A204.1 (cell line): Measurements from ENCODE around the gene XKR8.

Experiments used
- FAIRE-seq: peaks from 2 replicates; lab custom pipeline; 2012; peaks lifted over from hg19 to GRCh38; lab: Jason Lieb, UNC

The XKR8 gene, protein sequence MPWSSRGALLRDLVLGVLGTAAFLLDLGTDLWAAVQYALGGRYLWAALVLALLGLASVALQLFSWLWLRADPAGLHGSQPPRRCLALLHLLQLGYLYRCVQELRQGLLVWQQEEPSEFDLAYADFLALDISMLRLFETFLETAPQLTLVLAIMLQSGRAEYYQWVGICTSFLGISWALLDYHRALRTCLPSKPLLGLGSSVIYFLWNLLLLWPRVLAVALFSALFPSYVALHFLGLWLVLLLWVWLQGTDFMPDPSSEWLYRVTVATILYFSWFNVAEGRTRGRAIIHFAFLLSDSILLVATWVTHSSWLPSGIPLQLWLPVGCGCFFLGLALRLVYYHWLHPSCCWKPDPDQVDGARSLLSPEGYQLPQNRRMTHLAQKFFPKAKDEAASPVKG

GRCh38 chr1:27959792-27960603 is at the start of gene XKR8:
XKR8 (plus strand) TSS chr1:27959973; CDS start chr1:27960070, 97 bp downstream.
- FAIRE-seq, result no peak

- FAIRE-seq, result no peak
Measured at GRCh38 chr1:27912429-27912828, 47.3 kb upstream of the XKR8 start.

DNA sequence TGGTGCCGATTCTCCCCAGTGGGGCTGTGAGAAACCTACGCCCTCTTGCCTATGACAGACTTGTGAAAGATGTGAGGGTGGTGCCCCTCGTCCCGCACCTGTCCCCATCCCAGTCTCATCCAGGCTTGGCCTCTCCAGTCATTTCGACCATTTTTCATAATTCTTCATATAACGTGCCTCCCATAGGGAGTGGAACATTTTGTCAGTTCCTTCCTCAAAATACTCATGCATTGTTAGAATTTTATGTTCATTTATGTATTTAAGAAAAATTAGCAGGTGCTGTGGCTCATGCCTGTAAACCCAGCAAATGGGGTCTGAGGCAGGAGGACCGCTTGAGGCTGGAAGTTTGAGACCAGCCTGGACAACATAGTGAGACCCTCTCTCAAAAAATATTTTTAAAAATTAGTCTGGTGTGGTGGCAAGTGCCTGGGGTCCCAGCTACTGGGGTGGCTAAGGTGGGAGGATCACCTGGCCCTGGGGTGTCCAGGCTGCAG is 44.6 kb upstream of the XKR8 start:
- no peak for FAIRE-seq

DNA sequence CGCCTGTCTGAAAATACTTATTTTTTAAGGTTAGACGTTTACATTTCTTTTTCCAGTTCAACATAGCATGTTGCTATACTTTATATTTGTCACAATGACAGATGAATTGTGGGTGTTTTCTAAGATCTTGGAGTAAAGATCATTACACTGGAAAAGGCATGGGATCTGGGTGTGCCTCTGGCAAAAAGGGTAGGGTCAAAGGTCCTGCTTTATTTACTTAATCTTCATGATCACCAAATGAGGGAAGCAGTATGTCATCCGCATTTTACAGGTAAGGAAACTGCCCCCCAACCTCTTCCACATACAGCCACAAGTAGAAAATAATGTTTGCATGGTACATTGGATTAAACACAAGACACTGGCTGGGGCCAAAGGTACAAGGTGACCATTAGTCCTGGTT is 37.5 kb upstream of the XKR8 start:
- no peak for FAIRE-seq

- FAIRE-seq, result no peak
Measured at GRCh38 chr1:27928216-27928954, 31.4 kb upstream of the XKR8 start.

DNA sequence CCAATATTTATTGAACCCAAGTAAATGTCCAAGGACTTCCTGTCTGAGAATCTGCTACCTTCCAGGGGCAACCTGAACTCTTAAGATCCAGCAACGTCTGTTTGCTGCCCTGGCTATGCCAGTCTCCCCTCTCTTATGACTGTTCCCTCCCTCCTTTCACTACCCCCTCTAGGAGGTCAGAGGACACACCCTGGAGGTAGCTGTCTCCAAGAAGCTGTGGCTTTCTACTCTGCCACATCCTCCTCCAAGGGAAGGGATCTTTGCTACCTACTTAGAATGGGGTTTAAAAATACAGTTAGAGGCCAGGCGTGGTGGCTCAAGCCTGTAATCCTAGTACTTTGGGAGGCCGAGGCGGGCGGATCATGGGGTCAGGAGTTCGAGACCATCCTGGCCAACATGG is 28.6 kb upstream of the XKR8 start:
- FAIRE-seq, result no peak

GRCh38 chr1:27931759-27932158 is 28.0 kb upstream of the XKR8 start:
- FAIRE-seq, result no peak

DNA sequence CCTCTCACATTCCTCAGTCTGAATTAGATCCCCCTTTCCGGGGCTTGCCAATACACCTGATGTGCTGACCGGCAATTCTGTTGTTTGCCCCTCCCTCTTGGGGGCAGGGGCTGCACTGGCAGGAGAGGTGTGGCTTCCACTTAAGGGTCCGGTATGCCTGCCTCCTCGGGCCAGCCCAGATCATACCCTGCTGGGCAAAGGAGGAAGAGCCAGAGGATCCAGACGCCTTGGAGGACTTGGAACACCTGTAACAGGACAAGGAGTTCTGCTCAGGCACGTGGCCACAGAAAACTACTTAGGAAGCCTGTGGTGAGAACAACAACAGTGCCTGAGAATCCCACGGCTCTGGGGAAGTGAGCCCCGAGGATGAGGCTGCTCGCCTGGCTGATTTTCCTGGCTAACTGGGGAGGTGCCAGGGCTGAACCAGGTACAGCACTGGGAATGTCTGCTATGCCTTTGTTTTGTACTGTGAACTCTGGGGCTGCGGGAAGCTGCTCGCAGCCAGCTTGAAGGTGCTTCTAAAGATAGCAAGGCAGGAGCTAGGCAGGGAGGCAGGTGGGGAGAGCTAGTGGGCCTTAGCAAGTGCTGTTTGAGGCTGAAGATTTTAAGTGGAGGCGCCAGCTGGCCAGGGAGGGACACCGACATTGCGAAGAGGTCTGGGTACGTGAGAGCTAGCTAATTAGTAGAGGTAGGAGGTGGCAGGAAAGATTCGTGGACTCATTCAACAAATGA is 24.8 kb upstream of the XKR8 start, which contains the start of gene SMPDL3B:
Gene SMPDL3B, plus strand, starts transcription at position 183 of the 732 bp plus-strand sequence. Its CDS starts 184 bp downstream, at position 367.
- no peak for FAIRE-seq

DNA sequence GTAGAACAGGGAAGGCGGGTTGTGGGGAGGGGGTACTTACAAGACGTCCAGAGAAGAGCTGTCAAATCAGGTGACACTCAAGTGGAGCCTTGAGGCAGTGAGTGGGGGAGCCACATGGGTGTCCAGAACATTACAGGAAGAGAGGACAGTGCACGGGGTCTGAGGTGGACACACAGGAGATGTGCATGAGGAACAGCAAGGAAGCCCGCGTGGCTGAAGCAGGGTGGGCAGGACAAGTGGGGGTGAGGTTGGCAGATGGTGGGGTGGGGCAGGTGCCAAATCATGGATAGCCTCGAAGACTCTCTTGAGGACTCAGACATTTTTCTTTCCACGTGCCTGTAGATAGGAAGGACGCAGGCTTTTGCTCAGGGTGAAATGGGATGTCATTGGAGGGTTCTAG is 24.1 kb upstream of the XKR8 start:
- FAIRE-seq, result no peak

DNA sequence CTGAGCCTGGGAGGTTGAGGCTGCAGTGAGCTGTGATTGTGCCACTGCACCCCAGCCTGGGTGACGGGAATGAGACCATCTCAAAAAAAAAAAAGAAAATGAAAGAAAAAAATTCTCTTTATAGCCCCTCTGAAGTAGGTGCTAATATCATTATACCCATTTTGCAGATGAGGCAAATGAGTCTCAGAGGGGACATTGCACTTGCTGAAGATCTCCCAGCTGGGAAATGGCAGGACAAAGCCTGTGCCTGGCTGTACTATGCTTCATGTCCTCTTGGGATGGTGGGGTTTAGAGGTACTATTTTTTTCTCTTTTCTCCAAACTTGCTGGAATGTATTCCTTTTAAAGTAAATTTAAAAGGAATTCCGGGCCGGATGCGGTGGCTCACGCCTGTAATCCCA is 23.4 kb upstream of the XKR8 start:
- FAIRE-seq, result no peak

- no peak for FAIRE-seq
Measured at GRCh38 chr1:27937524-27937836, 22.3 kb upstream of the XKR8 start.

GRCh38 chr1:27938488-27938887 is 21.3 kb upstream of the XKR8 start:
- FAIRE-seq, result no peak

GRCh38 chr1:27940297-27940696 is 19.5 kb upstream of the XKR8 start:
- no peak for FAIRE-seq

DNA sequence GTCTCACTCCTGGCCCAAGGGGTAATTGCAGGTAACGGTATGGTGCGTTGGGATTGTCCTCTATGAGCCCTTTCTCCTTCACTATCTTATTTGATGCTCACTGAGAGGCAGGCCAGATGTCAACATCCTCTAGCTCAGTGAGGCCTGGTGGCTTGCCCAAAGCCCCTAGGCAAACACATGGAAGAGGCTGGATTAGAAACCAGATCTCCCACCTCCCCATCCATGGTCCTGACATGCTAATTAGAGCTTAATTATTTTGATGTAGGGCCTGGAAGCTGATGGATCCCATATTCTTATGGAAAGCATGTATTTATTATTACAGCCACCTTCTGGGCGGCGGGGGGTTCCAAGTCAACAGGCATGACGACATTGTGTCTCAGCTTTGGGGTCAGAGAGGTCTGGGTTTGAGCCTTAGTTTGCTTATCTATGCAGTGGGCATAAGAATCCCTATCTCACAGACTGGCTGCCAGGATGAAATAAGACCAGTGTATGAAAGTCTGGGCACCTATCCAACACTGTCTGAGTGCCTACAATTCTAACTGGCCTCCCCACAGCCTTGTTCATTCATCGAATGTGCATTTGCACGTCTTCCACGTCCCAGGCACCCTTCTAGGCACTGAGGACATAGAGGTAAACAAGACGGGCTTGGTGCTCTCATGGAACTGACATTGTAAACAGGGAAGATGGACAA is 18.8 kb upstream of the XKR8 start:
- no peak for FAIRE-seq

- no peak for FAIRE-seq
Measured at GRCh38 chr1:27941671-27942540, 17.9 kb upstream of the XKR8 start.

GRCh38 chr1:27945020-27945419 is 14.8 kb upstream of the XKR8 start:
- no peak for FAIRE-seq

GRCh38 chr1:27949027-27949426 is 10.7 kb upstream of the XKR8 start:
- no peak for FAIRE-seq

DNA sequence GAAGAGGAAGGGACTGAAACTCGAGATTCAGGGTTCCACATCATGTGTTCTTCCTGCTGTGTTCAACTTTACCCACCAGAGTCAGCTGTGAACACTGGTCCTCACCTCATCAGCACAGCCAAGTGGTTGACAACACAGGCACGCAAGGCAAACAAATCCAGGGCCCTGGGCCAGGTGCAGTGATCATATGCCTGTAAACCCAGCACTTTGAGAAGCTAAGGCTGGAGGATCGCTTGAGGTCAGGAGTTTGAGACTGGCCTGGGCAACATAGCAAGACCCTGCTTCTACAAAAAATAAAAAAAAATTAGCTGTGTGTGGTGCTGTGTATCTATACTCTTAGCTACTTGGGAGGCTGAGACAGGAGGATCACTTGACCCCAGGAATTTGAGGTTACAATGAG is 8.4 kb upstream of the XKR8 start:
- no peak for FAIRE-seq

DNA sequence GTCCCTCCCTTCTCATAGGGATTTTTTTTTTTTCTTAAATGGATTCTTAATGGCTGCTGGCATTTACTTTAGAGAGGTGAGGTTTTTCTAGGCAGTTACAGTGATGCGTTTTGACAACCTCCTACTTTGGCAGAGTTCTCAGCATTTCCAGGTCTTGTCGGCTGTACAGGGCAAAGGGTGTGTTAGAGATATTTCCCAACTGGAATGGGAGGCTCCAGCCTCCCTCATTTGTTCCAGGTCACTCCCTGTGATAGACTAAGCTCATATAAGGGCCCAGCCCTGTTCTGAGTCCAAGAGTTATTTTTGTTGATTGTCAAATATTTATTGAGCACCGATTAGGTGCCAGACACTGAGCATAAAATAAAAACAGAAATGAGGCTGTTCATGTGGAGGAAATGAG is 7.6 kb upstream of the XKR8 start:
- FAIRE-seq, result no peak

GRCh38 chr1:27954186-27954585 is 5.6 kb upstream of the XKR8 start:
- FAIRE-seq, result no peak
